SK-N-SH (cell line): ENCODE results near the gene PSMD2. TPM values are rescaled to one million over a fixed set of nuclear protein-coding genes. Genes with fewer than 3 reads are reported as not detected.

ENCODE experiments used
- CTCF ChIA-PET: fragments of 300-600, 350-600 bp; formaldehyde crosslinking; extraction: SDS; loops from one replicate; lab custom pipeline; 2021; lab: Yijun Ruan, JAX
- POLR2A ChIA-PET: fragments of 350-600 bp; sonication (Branson Sonifier 250); formaldehyde crosslinking; extraction: SDS; loops from one replicate; lab custom pipeline; 2020; ENCODE audit warnings: antibody characterized with exemption, inconsistent platforms; lab: Yijun Ruan, JAX
- DNase-seq: peaks from one replicate; pipeline ENCODE4 v3.0.0; 2012
- H2AFZ ChIP-seq: fragments of 200-600 bp; sonication (generic); 2 replicates; pipeline ENCODE4 v1.8.1; 2016; ENCODE audit warnings: antibody characterized with exemption, mild to moderate bottlenecking, low read depth
- H3F3A ChIP-seq: fragments of 200-600 bp; sonication (generic); replicated peaks from 2 replicates; pipeline ENCODE3; 2016; ENCODE audit warnings: antibody characterized with exemption, mild to moderate bottlenecking; ENCODE audit not compliant: insufficient read depth
- H3K27ac ChIP-seq, 2 experiments: fragments of 200-500 bp in 1 of 2; fragments of 200-600 bp in 1 of 2; sonication (Bioruptor generic) in 1 of 2; sonication (generic), shearing (Covaris generic) in 1 of 2; 2 replicates each; pipeline versions ENCODE4 v1.5.1 to v1.6.1; 2014 to 2016; ENCODE audit warnings: low read depth in 2 of 2, inconsistent platforms in 1 of 2, low read length in 1 of 2, mild to moderate bottlenecking in 1 of 2, mixed read lengths in 1 of 2
- H3K27me3 ChIP-seq: fragments of 200-600 bp; sonication (generic), shearing (Covaris generic); 2 replicates; pipeline ENCODE4 v1.6.1; 2016; ENCODE audit warnings: mixed run types; ENCODE audit not compliant: insufficient read depth
- H3K36me3 ChIP-seq, 2 experiments: fragments of 200-500 bp in 1 of 2; fragments of 200-600 bp in 1 of 2; sonication (Bioruptor generic) in 1 of 2; sonication (generic) in 1 of 2; replicated peaks in 1 of 2; 2 replicates each; pipeline versions ENCODE3 to v1.5.1; 2014 to 2016; ENCODE audit warnings: low read length in 1 of 2, mild to moderate bottlenecking in 1 of 2; ENCODE audit not compliant: insufficient read depth in 2 of 2, control insufficient read depth in 1 of 2
- H3K4me1 ChIP-seq, 2 experiments: fragments of 200-500 bp in 1 of 2; fragments of 200-600 bp in 1 of 2; sonication (Bioruptor generic) in 1 of 2; sonication (generic), shearing (Covaris generic) in 1 of 2; 2 replicates each; pipeline versions ENCODE4 v1.5.1 to v1.6.1; 2014 to 2016; ENCODE audit warnings: low read depth in 1 of 2, low read length in 1 of 2, mixed run types in 1 of 2; ENCODE audit not compliant: insufficient read depth in 2 of 2, control insufficient read depth in 1 of 2
- H3K4me2 ChIP-seq: fragments of 200-600 bp; sonication (generic), shearing (Covaris generic); 2 replicates; pipeline ENCODE4 v1.6.1; 2017; ENCODE audit warnings: mixed run types
- H3K4me3 ChIP-seq, 2 experiments: fragments of 200-500 bp in 1 of 2; fragments of 200-600 bp in 1 of 2; sonication (Bioruptor generic) in 1 of 2; sonication (generic), shearing (Covaris generic) in 1 of 2; 2 replicates each; pipeline versions ENCODE4 v1.5.1 to v1.8.1; 2014 to 2016; ENCODE audit warnings: low read depth in 2 of 2, inconsistent platforms in 1 of 2, low read length in 1 of 2, mild to moderate bottlenecking in 1 of 2, mixed read lengths in 1 of 2, moderate library complexity in 1 of 2
- H3K79me2 ChIP-seq: fragments of 200-600 bp; sonication (generic); 2 replicates; pipeline ENCODE4 v1.8.1; 2017; ENCODE audit warnings: mild to moderate bottlenecking; ENCODE audit not compliant: insufficient read depth
- H3K9ac ChIP-seq: fragments of 200-600 bp; sonication (generic); 2 replicates; pipeline ENCODE4 v1.6.1; 2017; ENCODE audit warnings: mixed run types
- H3K9me2 ChIP-seq: fragments of 200-600 bp; sonication (generic); 2 replicates; pipeline ENCODE4 v1.6.1; 2017; ENCODE audit warnings: mixed run types
- H3K9me3 ChIP-seq: fragments of 200-600 bp; sonication (generic); 2 replicates; pipeline ENCODE4 v1.6.1; 2017; ENCODE audit warnings: mixed run types, mild to moderate bottlenecking, moderate library complexity
- H4K20me1 ChIP-seq: fragments of 200-600 bp; sonication (generic); 2 replicates; pipeline ENCODE4 v1.6.1; 2017; ENCODE audit warnings: mild to moderate bottlenecking, mixed run types; ENCODE audit not compliant: insufficient read depth
- ELF1 ChIP-seq: IDR thresholded peaks from 2 replicates; pipeline ENCODE4 v1.4.0; 2012
- EP300 ChIP-seq, 2 experiments: IDR thresholded peaks; 2 replicates each; pipeline versions ENCODE4 v1.4.0 to v1.6.1; 2012; ENCODE audit warnings: borderline replicate concordance in 1 of 2, low read depth in 1 of 2, low read length in 1 of 2
- FOSL2 ChIP-seq: IDR thresholded peaks from 2 replicates; pipeline ENCODE4 v1.4.0; 2012; ENCODE audit warnings: low read depth, mild to moderate bottlenecking, moderate library complexity, borderline replicate concordance
- FOXJ3 ChIP-seq: sonication (generic); formaldehyde crosslinking; IDR thresholded peaks from 2 replicates; pipeline ENCODE4 v1.5.1; 2020; ENCODE audit warnings: mild to moderate bottlenecking, missing genetic modification reagents
- FOXM1 ChIP-seq: IDR thresholded peaks from 2 replicates; pipeline ENCODE4 v1.4.0; 2012; ENCODE audit warnings: low read depth, mild to moderate bottlenecking
- GABPA ChIP-seq: IDR thresholded peaks from 2 replicates; pipeline ENCODE4 v1.4.0; 2012; ENCODE audit warnings: low read depth, mild to moderate bottlenecking
- GATA2 ChIP-seq: sonication (generic); formaldehyde crosslinking; IDR thresholded peaks from 2 replicates; pipeline ENCODE4 v1.5.0; 2020; ENCODE audit warnings: mild to moderate bottlenecking, missing genetic modification reagents
- JUND ChIP-seq: IDR thresholded peaks from 2 replicates; pipeline ENCODE4 v1.4.0; 2012
- MEF2A ChIP-seq: IDR thresholded peaks from 2 replicates; pipeline ENCODE4 v1.4.0; 2012; ENCODE audit warnings: low read depth, borderline replicate concordance
- NFIC ChIP-seq: IDR thresholded peaks from 2 replicates; pipeline ENCODE4 v1.4.0; 2012; ENCODE audit warnings: borderline replicate concordance
- NRF1 ChIP-seq: IDR thresholded peaks from 2 replicates; pipeline ENCODE4 v1.6.1; 2012; ENCODE audit warnings: low read depth, mild to moderate bottlenecking, low read length
- RCOR1 ChIP-seq: fragments of 150-350 bp; IDR thresholded peaks from 2 replicates; pipeline ENCODE4 v1.6.1; 2017; ENCODE audit warnings: antibody characterized with exemption, low read length
- RFX5 ChIP-seq: IDR thresholded peaks from 2 replicates; pipeline ENCODE4 v1.6.1; 2012; ENCODE audit warnings: mild to moderate bottlenecking, improper control_type of control experiment, low read length
- RXRA ChIP-seq: IDR thresholded peaks from 2 replicates; pipeline ENCODE4 v1.4.0; 2012; ENCODE audit warnings: low read depth, mild to moderate bottlenecking, borderline replicate concordance
- SIN3A ChIP-seq: IDR thresholded peaks from 2 replicates; pipeline ENCODE4 v1.6.1; 2012; ENCODE audit warnings: low read depth, mild to moderate bottlenecking, low read length, moderate library complexity, borderline replicate concordance
- SMC3 ChIP-seq: IDR thresholded peaks from 2 replicates; pipeline ENCODE4 v1.6.1; 2012; ENCODE audit warnings: low read depth, low read length, improper control_type of control experiment
- TAF1 ChIP-seq: IDR thresholded peaks from 2 replicates; pipeline ENCODE4 v1.6.1; 2012; ENCODE audit warnings: low read depth, mild to moderate bottlenecking, low read length, moderate library complexity, borderline replicate concordance
- YY1 ChIP-seq: IDR thresholded peaks from 2 replicates; pipeline ENCODE4 v1.4.0; 2012; ENCODE audit warnings: low read depth, mild to moderate bottlenecking
- WGBS: methylation state at CpG from one replicate; pipeline ENCODE4 v1.1.6; 2017; ENCODE audit warnings: low lambda C conversion rate; 5-methylcytosine and 5-hydroxymethylcytosine counted together
- polyA plus RNA-seq, 3 experiments: library from polyadenylated mRNA; depleted of rRNA; stranded (reverse); fragments of >200 nt; gene quantifications; 2 replicates each; pipeline ENCODE4 v1.2.3, GENCODE V29; 2012
- TF ChIP-seq, protein P1 (sequence below): fragments of 150-350 bp; IDR thresholded peaks from 2 replicates; pipeline ENCODE4 v1.6.1; 2017; ENCODE audit warnings: antibody characterized with exemption, low read length, low read depth, borderline replicate concordance
- TF ChIP-seq, protein P2 (sequence below): IDR thresholded peaks from 2 replicates; pipeline ENCODE4 v1.4.0; 2012; ENCODE audit warnings: low read depth, borderline replicate concordance
- TF ChIP-seq, protein P3 (sequence below): IDR thresholded peaks from 2 replicates; pipeline ENCODE4 v1.6.1; 2012; ENCODE audit warnings: mild to moderate bottlenecking, low read depth, low read length, moderate library complexity
- TF ChIP-seq, protein P4 (sequence below): IDR thresholded peaks from 2 replicates; pipeline ENCODE4 v1.4.0; 2012; ENCODE audit warnings: low read depth
- TF ChIP-seq, protein P5 (sequence below): fragments of 200-600 bp; sonication (generic); IDR thresholded peaks from 2 replicates; pipeline ENCODE4 v1.6.1; 2017; ENCODE audit warnings: antibody characterized with exemption, mild to moderate bottlenecking, moderate library complexity
- TF ChIP-seq, protein P6 (sequence below): IDR thresholded peaks from 2 replicates; pipeline ENCODE4 v1.4.0; 2012; ENCODE audit warnings: low read depth, borderline replicate concordance

The PSMD2 gene
- polyA plus RNA-seq, 1 of the 3 experiments (the other 2 are of a cell fraction), result 328 TPM

DNA sequence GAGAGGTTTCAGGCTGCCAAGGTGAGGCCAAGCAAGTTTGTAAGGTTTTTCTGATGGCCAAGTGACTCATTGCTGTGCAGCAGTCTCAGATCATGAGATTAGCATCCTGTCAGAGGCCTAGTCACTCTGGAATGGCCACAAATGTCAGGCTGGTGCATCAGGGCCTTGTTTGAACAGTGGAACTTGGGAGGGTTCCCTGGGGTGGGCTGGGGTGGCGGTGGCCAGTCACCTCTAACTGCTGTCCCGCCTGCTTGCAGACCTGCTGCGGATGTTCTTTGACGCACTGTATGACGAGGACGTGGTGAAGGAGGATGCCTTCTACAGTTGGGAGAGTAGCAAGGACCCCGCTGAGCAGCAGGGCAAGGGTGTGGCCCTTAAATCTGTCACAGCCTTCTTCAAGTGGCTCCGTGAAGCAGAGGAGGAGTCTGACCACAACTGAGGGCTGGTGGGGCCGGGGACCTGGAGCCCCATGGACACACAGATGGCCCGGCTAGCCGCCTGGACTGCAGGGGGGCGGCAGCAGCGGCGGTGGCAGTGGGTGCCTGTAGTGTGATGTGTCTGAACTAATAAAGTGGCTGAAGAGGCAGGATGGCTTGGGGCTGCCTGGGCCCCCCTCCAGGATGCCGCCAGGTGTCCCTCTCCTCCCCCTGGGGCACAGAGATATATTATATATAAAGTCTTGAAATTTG is 35.6 kb downstream of the PSMD2 start:
- Histone ChIP-seq H3K4me2 (0 out of 2 replicates have a peak overlapping the region, but pooled peaks have one; percentile 21), H2AFZ (no peak overlapping the region), H3K9me3 (no peaks in the 10 kb centered on the region), H3K27me3 (no peaks in the 10 kb centered on the region), H3K79me2 (peaks cover 59% of the 10 kb centered on the region), H3K4me3 (no peak overlapping the region), H4K20me1 (peaks cover 23% of the 10 kb centered on the region), H3K9me2 (no peaks in the 10 kb centered on the region), H3K4me1 (peaks cover 37 to 52% of the 10 kb centered on the region in 2 experiments; a peak in 3 of 4 replicates), H3K36me3 (peaks cover 41 to 52% of the 10 kb centered on the region in 2 experiments), H3K9ac (peak overlapping the region; percentile 83; the same call in 1 of the 2 replicates), H3K27ac (peak overlapping the region; percentile 54 to 90), H3F3A (peaks cover 60% of the 10 kb centered on the region)
- no peak for DNase-seq
- ChIA-PET CTCF (interaction anchor here (1.0 kb wide), 1 partner anchor 13 kb away, joined by 4 read pairs; no protein-coding TSS in a partner anchor), POLR2A (no interaction called here)
- 64% methylated on average over 9 of the region's 15 CpGs for WGBS
- TF ChIP-seq, protein P1, sequence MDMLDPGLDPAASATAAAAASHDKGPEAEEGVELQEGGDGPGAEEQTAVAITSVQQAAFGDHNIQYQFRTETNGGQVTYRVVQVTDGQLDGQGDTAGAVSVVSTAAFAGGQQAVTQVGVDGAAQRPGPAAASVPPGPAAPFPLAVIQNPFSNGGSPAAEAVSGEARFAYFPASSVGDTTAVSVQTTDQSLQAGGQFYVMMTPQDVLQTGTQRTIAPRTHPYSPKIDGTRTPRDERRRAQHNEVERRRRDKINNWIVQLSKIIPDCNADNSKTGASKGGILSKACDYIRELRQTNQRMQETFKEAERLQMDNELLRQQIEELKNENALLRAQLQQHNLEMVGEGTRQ, result no peak
- TF ChIP-seq EP300 (IDR thresholded peaks at IDR 0.05; ENCODE audit: borderline replicate concordance in 1 of 2, low read depth in 1 of 2, low read length in 1 of 2), result 0 out of 4 replicates have a peak, but pooled peaks of 1 of the 2 experiments have one; percentile 28
- TF ChIP-seq RFX5, result no peak
- TF ChIP-seq SMC3, result no peak
- TF ChIP-seq YY1, result no peak
- TF ChIP-seq, protein P2, sequence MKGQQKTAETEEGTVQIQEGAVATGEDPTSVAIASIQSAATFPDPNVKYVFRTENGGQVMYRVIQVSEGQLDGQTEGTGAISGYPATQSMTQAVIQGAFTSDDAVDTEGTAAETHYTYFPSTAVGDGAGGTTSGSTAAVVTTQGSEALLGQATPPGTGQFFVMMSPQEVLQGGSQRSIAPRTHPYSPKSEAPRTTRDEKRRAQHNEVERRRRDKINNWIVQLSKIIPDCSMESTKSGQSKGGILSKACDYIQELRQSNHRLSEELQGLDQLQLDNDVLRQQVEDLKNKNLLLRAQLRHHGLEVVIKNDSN, result no peak
- TF ChIP-seq, protein P3, sequence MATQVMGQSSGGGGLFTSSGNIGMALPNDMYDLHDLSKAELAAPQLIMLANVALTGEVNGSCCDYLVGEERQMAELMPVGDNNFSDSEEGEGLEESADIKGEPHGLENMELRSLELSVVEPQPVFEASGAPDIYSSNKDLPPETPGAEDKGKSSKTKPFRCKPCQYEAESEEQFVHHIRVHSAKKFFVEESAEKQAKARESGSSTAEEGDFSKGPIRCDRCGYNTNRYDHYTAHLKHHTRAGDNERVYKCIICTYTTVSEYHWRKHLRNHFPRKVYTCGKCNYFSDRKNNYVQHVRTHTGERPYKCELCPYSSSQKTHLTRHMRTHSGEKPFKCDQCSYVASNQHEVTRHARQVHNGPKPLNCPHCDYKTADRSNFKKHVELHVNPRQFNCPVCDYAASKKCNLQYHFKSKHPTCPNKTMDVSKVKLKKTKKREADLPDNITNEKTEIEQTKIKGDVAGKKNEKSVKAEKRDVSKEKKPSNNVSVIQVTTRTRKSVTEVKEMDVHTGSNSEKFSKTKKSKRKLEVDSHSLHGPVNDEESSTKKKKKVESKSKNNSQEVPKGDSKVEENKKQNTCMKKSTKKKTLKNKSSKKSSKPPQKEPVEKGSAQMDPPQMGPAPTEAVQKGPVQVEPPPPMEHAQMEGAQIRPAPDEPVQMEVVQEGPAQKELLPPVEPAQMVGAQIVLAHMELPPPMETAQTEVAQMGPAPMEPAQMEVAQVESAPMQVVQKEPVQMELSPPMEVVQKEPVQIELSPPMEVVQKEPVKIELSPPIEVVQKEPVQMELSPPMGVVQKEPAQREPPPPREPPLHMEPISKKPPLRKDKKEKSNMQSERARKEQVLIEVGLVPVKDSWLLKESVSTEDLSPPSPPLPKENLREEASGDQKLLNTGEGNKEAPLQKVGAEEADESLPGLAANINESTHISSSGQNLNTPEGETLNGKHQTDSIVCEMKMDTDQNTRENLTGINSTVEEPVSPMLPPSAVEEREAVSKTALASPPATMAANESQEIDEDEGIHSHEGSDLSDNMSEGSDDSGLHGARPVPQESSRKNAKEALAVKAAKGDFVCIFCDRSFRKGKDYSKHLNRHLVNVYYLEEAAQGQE, result no peak
- TF ChIP-seq NFIC, result peak; percentile 29; the same call in 1 of the 2 replicates
- no peak for TF ChIP-seq FOXJ3
- no peak for TF ChIP-seq MEF2A
- TF ChIP-seq ELF1, result no peak
- peak; percentile 69 for TF ChIP-seq JUND
- TF ChIP-seq TAF1, result no peak
- peak; percentile 44; the same call in 1 of the 2 replicates for TF ChIP-seq SIN3A
- TF ChIP-seq GABPA, result no peak
- no peak for TF ChIP-seq RCOR1
- peak; percentile 79 for TF ChIP-seq FOSL2
- TF ChIP-seq, protein P4, sequence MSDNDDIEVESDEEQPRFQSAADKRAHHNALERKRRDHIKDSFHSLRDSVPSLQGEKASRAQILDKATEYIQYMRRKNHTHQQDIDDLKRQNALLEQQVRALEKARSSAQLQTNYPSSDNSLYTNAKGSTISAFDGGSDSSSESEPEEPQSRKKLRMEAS, result peak; percentile 37; the same call in 1 of the 2 replicates
- TF ChIP-seq NRF1, result no peak
- TF ChIP-seq FOXM1, result no peak
- no peak for TF ChIP-seq GATA2 (CRISPR knock-in tag)
- TF ChIP-seq, protein P5, sequence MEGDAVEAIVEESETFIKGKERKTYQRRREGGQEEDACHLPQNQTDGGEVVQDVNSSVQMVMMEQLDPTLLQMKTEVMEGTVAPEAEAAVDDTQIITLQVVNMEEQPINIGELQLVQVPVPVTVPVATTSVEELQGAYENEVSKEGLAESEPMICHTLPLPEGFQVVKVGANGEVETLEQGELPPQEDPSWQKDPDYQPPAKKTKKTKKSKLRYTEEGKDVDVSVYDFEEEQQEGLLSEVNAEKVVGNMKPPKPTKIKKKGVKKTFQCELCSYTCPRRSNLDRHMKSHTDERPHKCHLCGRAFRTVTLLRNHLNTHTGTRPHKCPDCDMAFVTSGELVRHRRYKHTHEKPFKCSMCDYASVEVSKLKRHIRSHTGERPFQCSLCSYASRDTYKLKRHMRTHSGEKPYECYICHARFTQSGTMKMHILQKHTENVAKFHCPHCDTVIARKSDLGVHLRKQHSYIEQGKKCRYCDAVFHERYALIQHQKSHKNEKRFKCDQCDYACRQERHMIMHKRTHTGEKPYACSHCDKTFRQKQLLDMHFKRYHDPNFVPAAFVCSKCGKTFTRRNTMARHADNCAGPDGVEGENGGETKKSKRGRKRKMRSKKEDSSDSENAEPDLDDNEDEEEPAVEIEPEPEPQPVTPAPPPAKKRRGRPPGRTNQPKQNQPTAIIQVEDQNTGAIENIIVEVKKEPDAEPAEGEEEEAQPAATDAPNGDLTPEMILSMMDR, result no peak
- TF ChIP-seq, protein P6, sequence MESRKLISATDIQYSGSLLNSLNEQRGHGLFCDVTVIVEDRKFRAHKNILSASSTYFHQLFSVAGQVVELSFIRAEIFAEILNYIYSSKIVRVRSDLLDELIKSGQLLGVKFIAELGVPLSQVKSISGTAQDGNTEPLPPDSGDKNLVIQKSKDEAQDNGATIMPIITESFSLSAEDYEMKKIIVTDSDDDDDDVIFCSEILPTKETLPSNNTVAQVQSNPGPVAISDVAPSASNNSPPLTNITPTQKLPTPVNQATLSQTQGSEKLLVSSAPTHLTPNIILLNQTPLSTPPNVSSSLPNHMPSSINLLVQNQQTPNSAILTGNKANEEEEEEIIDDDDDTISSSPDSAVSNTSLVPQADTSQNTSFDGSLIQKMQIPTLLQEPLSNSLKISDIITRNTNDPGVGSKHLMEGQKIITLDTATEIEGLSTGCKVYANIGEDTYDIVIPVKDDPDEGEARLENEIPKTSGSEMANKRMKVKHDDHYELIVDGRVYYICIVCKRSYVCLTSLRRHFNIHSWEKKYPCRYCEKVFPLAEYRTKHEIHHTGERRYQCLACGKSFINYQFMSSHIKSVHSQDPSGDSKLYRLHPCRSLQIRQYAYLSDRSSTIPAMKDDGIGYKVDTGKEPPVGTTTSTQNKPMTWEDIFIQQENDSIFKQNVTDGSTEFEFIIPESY, result no peak
- TF ChIP-seq RXRA, result no peak; the same call in 1 of the 2 replicates
